Right atrium auricular region (tissue), 2 donors: ENCODE measurements around the gene POLR2J. TPM values are rescaled to one million over a fixed set of nuclear protein-coding genes. Genes with fewer than 3 reads are reported as not detected.
A peak's percentile ranks its signal among the peaks of the same experiment; 100 is the strongest.

Experiments used
- DNase-seq: peaks from one replicate; pipeline ENCODE4 v3.0.0-alpha.2; 2019; ENCODE audit warnings: low spot score
- H3K27ac ChIP-seq, 2 donors: fragments of 200-600 bp; sonication (generic); 1 replicate in 1 of 2; 2 replicates in 1 of 2; pipeline ENCODE4 v1.5.1; 2016 to 2019
- H3K27me3 ChIP-seq, 2 donors: fragments of 200-600 bp; sonication (generic); one replicate each; pipeline versions ENCODE4 v1.5.1 to v1.6.0; 2017 to 2019
- H3K36me3 ChIP-seq: fragments of 200-600 bp; sonication (generic); one replicate; pipeline ENCODE4 v1.5.1; 2016
- H3K4me1 ChIP-seq, 2 donors: fragments of 200-600 bp; sonication (generic); one replicate each; pipeline versions ENCODE4 v1.5.1 to v1.6.0; 2017 to 2019
- H3K4me3 ChIP-seq, 2 donors: fragments of 200-600 bp; sonication (generic); 1 replicate in 1 of 2; 2 replicates in 1 of 2; pipeline ENCODE4 v1.5.1; 2017 to 2019; ENCODE audit warnings: mild to moderate bottlenecking in 1 of 2, moderate library complexity in 1 of 2
- H3K9me3 ChIP-seq, 2 donors: fragments of 200-600 bp; sonication (generic); one replicate each; pipeline ENCODE4 v1.5.1; 2019
- CTCF ChIP-seq, 2 donors: fragments of 200-600 bp; sonication (generic); IDR thresholded peaks; one replicate each; pipeline ENCODE4 v1.5.1; 2019; ENCODE audit warnings: antibody characterized with exemption in 2 of 2
- total RNA-seq, 2 donors: library from RNA; depleted of rRNA; stranded (reverse); fragments of >200 nt; gene quantifications; one replicate each; pipeline ENCODE4 v1.1.0, GENCODE V29; 2016

POLR2J gene
- total RNA-seq, 2 donors from 2014 or later: 19.2 to 34.8 TPM

GRCh38 chr7:102464577-102465280 is 14.0 kb downstream of the POLR2J start, which contains the start of the genes ALKBH4 and LRWD1:
Gene ALKBH4, minus strand, starts transcription at chr7:102464863. Its CDS starts 27 bp downstream, at chr7:102464836.
Gene LRWD1, plus strand, starts transcription at chr7:102464984. Its CDS starts 97 bp downstream, at chr7:102465081.
- peak; percentile 93 for DNase-seq
- Histone ChIP-seq H3K27ac (peak within 1 kb of the TSS; percentile 75 to 76), H3K36me3 (no peaks in the 10 kb centered on the region), H3K4me1 (peaks cover 0 to 17% of the 10 kb centered on the region in 2 donors), H3K27me3 (no peaks in the 10 kb centered on the region), H3K9me3 (no peaks in the 10 kb centered on the region), H3K4me3 (peak within 1 kb of the TSS; percentile 71 to 99)
- peak; percentile 11 to 55 for TF ChIP-seq CTCF (IDR thresholded peaks at IDR 0.05)

- H3K4me1 ChIP-seq: peaks cover 0 to 17% of the 10 kb centered on the region in 2 donors
- no peak for TF ChIP-seq CTCF (IDR thresholded peaks at IDR 0.05)
- peak overlapping the region; percentile 71 to 99 for H3K4me3 ChIP-seq
- peak overlapping the region; percentile 75 to 76 for H3K27ac ChIP-seq
- no peak for DNase-seq
- H3K27me3 ChIP-seq: no peaks in the 10 kb centered on the region
- H3K9me3 ChIP-seq: no peaks in the 10 kb centered on the region
- H3K36me3 ChIP-seq: peaks cover 5% of the 10 kb centered on the region
Observed at GRCh38 chr7:102463841-102464576, 14.7 kb downstream of the POLR2J start.

- no peak for TF ChIP-seq CTCF (IDR thresholded peaks at IDR 0.05)
- Histone ChIP-seq H3K27ac (no peak overlapping the region), H3K36me3 (peaks cover 32% of the 10 kb centered on the region), H3K9me3 (no peaks in the 10 kb centered on the region), H3K4me3 (no peak overlapping the region), H3K4me1 (peaks cover 0 to 8% of the 10 kb centered on the region in 2 donors), H3K27me3 (no peaks in the 10 kb centered on the region)
- DNase-seq: no peak
Observed at GRCh38 chr7:102460467-102460866, 18.3 kb downstream of the POLR2J start.

- Histone ChIP-seq H3K4me3 (no peak overlapping the region), H3K27me3 (no peaks in the 10 kb centered on the region), H3K27ac (no peak overlapping the region), H3K9me3 (no peaks in the 10 kb centered on the region), H3K4me1 (peaks cover 0 to 7% of the 10 kb centered on the region in 2 donors), H3K36me3 (peaks cover 32% of the 10 kb centered on the region)
- TF ChIP-seq CTCF (IDR thresholded peaks at IDR 0.05): no peak
- no peak for DNase-seq
Observed at GRCh38 chr7:102459221-102459844, 19.4 kb downstream of the POLR2J start.

- Histone ChIP-seq H3K36me3 (peaks cover 32% of the 10 kb centered on the region), H3K4me3 (no peak overlapping the region)
- DNase-seq: no peak
Observed at GRCh38 chr7:102457352-102457924, 21.3 kb downstream of the POLR2J start.

More at GRCh38 chr7:102457352-102457924, 21.3 kb downstream of the POLR2J start:
- no peaks in the 10 kb centered on the region for H3K9me3 ChIP-seq
- no peaks in the 10 kb centered on the region for H3K4me1 ChIP-seq
- no peak overlapping the region for H3K27ac ChIP-seq
- no peak for TF ChIP-seq CTCF (IDR thresholded peaks at IDR 0.05)
- H3K27me3 ChIP-seq: no peaks in the 10 kb centered on the region
